Astrocyte (in vitro differentiated cells and primary cell): Measurements from ENCODE around the gene TAB3.

Source experiments
- EZH2 ChIP-seq: IDR thresholded peaks from 2 replicates; pipeline ENCODE4 v1.6.1; 2012; ENCODE audit warnings: mild to moderate bottlenecking, low read length, inconsistent platforms; ENCODE audit not compliant: insufficient read depth
- TF ChIP-seq, protein P1 (sequence below): IDR thresholded peaks from 2 replicates; pipeline ENCODE4 v1.5.1; 2011; ENCODE audit warnings: low read depth, mild to moderate bottlenecking, inconsistent platforms, low read length, moderate library complexity; ENCODE audit not compliant: insufficient read depth

DNA sequence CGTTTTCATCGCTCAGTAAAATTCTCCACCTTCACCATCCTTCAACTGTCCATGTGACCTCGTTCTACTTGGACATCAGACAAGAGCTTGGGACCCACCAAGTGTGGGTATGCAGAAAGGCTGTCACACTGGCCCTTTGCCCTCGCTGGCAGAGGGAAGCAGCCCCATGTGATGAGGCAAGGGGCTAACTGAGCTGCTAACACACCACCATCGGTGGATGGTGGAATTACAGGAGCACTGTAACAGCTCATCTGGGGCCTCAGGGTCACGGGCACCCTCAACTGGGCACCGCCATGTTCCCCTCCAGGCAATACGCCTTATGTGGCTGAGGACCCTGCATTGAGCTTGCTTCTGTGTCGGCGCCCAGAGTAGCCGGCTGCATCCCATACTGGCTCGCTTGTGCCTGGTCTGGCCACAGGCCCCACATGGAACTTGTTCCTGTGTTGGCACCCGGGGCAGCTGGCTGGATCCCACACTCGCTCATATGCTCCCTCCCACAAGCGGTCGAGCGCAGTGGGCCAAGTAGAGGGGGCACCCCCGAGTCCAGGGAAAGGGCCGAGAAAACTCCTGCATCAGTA is 109.5 kb downstream of the TAB3 start:
- TF ChIP-seq, protein P1, sequence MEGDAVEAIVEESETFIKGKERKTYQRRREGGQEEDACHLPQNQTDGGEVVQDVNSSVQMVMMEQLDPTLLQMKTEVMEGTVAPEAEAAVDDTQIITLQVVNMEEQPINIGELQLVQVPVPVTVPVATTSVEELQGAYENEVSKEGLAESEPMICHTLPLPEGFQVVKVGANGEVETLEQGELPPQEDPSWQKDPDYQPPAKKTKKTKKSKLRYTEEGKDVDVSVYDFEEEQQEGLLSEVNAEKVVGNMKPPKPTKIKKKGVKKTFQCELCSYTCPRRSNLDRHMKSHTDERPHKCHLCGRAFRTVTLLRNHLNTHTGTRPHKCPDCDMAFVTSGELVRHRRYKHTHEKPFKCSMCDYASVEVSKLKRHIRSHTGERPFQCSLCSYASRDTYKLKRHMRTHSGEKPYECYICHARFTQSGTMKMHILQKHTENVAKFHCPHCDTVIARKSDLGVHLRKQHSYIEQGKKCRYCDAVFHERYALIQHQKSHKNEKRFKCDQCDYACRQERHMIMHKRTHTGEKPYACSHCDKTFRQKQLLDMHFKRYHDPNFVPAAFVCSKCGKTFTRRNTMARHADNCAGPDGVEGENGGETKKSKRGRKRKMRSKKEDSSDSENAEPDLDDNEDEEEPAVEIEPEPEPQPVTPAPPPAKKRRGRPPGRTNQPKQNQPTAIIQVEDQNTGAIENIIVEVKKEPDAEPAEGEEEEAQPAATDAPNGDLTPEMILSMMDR = no peak
- no peak for TF ChIP-seq EZH2
